Neural cell (in vitro differentiated cells): ENCODE results near the gene LARP1. TPM values are rescaled to one million over a fixed set of nuclear protein-coding genes. Genes with fewer than 3 reads are reported as not detected.

Experiments used
- H2AFZ ChIP-seq: fragments of 200-600, 300-800 bp; sonication (generic), shearing (Covaris generic); 2 replicates; pipeline ENCODE4 v1.6.0; 2014; ENCODE audit warnings: low read depth, mild to moderate bottlenecking, antibody characterized with exemption, low read length, moderate library complexity
- H3F3A ChIP-seq: fragments of 200-600 bp; shearing (Covaris generic); 2 replicates; pipeline ENCODE4 v1.6.1; 2016; ENCODE audit warnings: mild to moderate bottlenecking, moderate library complexity, mixed read lengths, antibody characterized with exemption, low read length; ENCODE audit not compliant: insufficient read depth, poor library complexity, severe bottlenecking
- H3K27ac ChIP-seq: fragments of 200-600, 300-800 bp; sonication (generic), shearing (Covaris generic); 2 replicates; pipeline ENCODE4 v1.5.1; 2014; ENCODE audit warnings: mild to moderate bottlenecking, low read length, moderate library complexity
- H3K27me3 ChIP-seq: fragments of 300-800, 200-600 bp; sonication (generic), shearing (Covaris generic); 2 replicates; pipeline ENCODE4 v1.6.0; 2014; ENCODE audit warnings: mild to moderate bottlenecking, low read depth, low read length, moderate library complexity; ENCODE audit not compliant: insufficient read depth
- H3K36me3 ChIP-seq: fragments of 300-800, 200-600 bp; sonication (generic), shearing (Covaris generic); 2 replicates; pipeline ENCODE4 v1.5.1; 2014; ENCODE audit warnings: mild to moderate bottlenecking, antibody characterized with exemption, low read length, moderate library complexity; ENCODE audit not compliant: insufficient read depth
- H3K4me2 ChIP-seq: fragments of 300-800, 200-600 bp; sonication (generic), shearing (Covaris generic); 2 replicates; pipeline ENCODE4 v1.6.0; 2014; ENCODE audit warnings: mild to moderate bottlenecking, low read length
- H3K4me3 ChIP-seq: fragments of 300-800, 200-600 bp; sonication (generic), shearing (Covaris generic); 2 replicates; pipeline ENCODE4 v1.5.1; 2014; ENCODE audit warnings: mild to moderate bottlenecking, low read length, moderate library complexity
- H3K79me2 ChIP-seq: fragments of 200-600 bp; shearing (Covaris generic); replicated peaks from 2 replicates; pipeline ENCODE4 v1.6.0; 2014; ENCODE audit warnings: mild to moderate bottlenecking, low read length, moderate library complexity; ENCODE audit not compliant: insufficient read depth
- H3K9ac ChIP-seq: fragments of 300-800, 200-600 bp; sonication (generic), shearing (Covaris generic); 2 replicates; pipeline ENCODE4 v1.6.1; 2016; ENCODE audit warnings: mild to moderate bottlenecking, low read length, mixed read lengths
- H3K9me2 ChIP-seq: fragments of 200-600 bp; shearing (Covaris generic); 2 replicates; pipeline ENCODE4 v1.6.1; 2016; ENCODE audit warnings: mild to moderate bottlenecking, low read length, mixed read lengths; ENCODE audit not compliant: insufficient read depth
- H3K9me3 ChIP-seq: fragments of 200-600, 300-800 bp; sonication (generic), shearing (Covaris generic); 2 replicates; pipeline ENCODE4 v1.6.1; 2016; ENCODE audit warnings: mild to moderate bottlenecking, mixed run types, low read length, moderate library complexity, mixed read lengths
- H4K20me1 ChIP-seq: fragments of 200-600 bp; shearing (Covaris generic); 2 replicates; pipeline ENCODE4 v1.6.1; 2016; ENCODE audit warnings: mild to moderate bottlenecking, mixed run types; ENCODE audit not compliant: insufficient read depth
- EP300 ChIP-seq: fragments of 450-650 bp; conservative IDR thresholded peaks from 2 replicates; pipeline ENCODE4 v1.6.1; 2014; ENCODE audit warnings: antibody characterized with exemption, mild to moderate bottlenecking, moderate library complexity; ENCODE audit not compliant: poor library complexity, severe bottlenecking
- EZH2 ChIP-seq: fragments of 200-600, 300-800 bp; shearing (Covaris generic), sonication (generic); IDR thresholded peaks from 2 replicates; pipeline ENCODE4 v1.6.1; 2014; ENCODE audit warnings: antibody characterized with exemption, low read length, borderline replicate concordance, mild to moderate bottlenecking; ENCODE audit not compliant: insufficient read depth, poor library complexity, severe bottlenecking
- MXI1 ChIP-seq: fragments of 450-650 bp; conservative IDR thresholded peaks from 2 replicates; pipeline ENCODE4 v1.6.1; 2014; ENCODE audit warnings: antibody characterized with exemption, mild to moderate bottlenecking; ENCODE audit not compliant: poor library complexity, severe bottlenecking
- POLR2AphosphoS5 ChIP-seq: IDR thresholded peaks from 2 replicates; pipeline ENCODE4 v1.6.1; 2012
- RAD21 ChIP-seq: fragments of 450-650 bp; conservative IDR thresholded peaks from 2 replicates; pipeline ENCODE4 v1.6.1; 2014; ENCODE audit warnings: antibody characterized with exemption, mild to moderate bottlenecking, moderate library complexity
- REST ChIP-seq: IDR thresholded peaks from 2 replicates; pipeline ENCODE4 v1.6.1; 2012; ENCODE audit warnings: borderline replicate concordance
- SMC3 ChIP-seq: fragments of 450-650 bp; conservative IDR thresholded peaks from 2 replicates; pipeline ENCODE4 v1.6.1; 2014; ENCODE audit warnings: antibody characterized with exemption, mild to moderate bottlenecking, moderate library complexity; ENCODE audit not compliant: poor library complexity
- TAF1 ChIP-seq: IDR thresholded peaks from 2 replicates; pipeline ENCODE4 v1.6.1; 2012; ENCODE audit warnings: low read depth
- polyA plus RNA-seq: library from polyadenylated mRNA; depleted of rRNA; stranded (reverse); fragments of >200 nt; gene quantifications from 2 replicates; pipeline ENCODE4 v1.2.3, GENCODE V29; 2014
- TF ChIP-seq, protein P1 (sequence below): fragments of 450-650 bp; IDR thresholded peaks from 2 replicates; pipeline ENCODE4 v1.5.1; 2014; ENCODE audit warnings: antibody characterized with exemption, mild to moderate bottlenecking, moderate library complexity; ENCODE audit not compliant: poor library complexity, severe bottlenecking

Gene LARP1
- polyA plus RNA-seq, 1 donor from 2014 or later = 36.1 TPM

- H3K4me3 ChIP-seq = no peak overlapping the region
- H3K4me2 ChIP-seq = no peak overlapping the region
- H3K9me3 ChIP-seq = no peaks in the 10 kb centered on the region
- TF ChIP-seq EZH2 (no peak), POLR2AphosphoS5 (no peak), REST (no peak)
- no peak overlapping the region for H3K9ac ChIP-seq
- peaks cover 15% of the 10 kb centered on the region for H3K36me3 ChIP-seq
- H2AFZ ChIP-seq = no peak overlapping the region
- no peaks in the 10 kb centered on the region for H3F3A ChIP-seq
- H3K9me2 ChIP-seq = no peaks in the 10 kb centered on the region
- H3K27me3 ChIP-seq = no peaks in the 10 kb centered on the region
- no peaks in the 10 kb centered on the region for H4K20me1 ChIP-seq
- H3K27ac ChIP-seq = no peak overlapping the region
- no peaks in the 10 kb centered on the region for H3K79me2 ChIP-seq
These were observed 39.5 kb downstream of the LARP1 start for GRCh38 chr5:154794525-154795234.

GRCh38 chr5:154795235-154795596 lies 40.0 kb downstream of the LARP1 start:
- no peaks in the 10 kb centered on the region for H3K9me2 ChIP-seq
- H3K36me3 ChIP-seq = peaks cover 15% of the 10 kb centered on the region
- H3K9me3 ChIP-seq = no peaks in the 10 kb centered on the region
- H3K4me3 ChIP-seq = no peak overlapping the region
- no peak overlapping the region for H3K27ac ChIP-seq
- no peaks in the 10 kb centered on the region for H4K20me1 ChIP-seq
- H3F3A ChIP-seq = no peaks in the 10 kb centered on the region
- no peak for TF ChIP-seq SMC3
- TF ChIP-seq POLR2AphosphoS5 = no peak
- TF ChIP-seq EZH2 = no peak
- TF ChIP-seq REST = no peak
- TF ChIP-seq EP300 = no peak
- TF ChIP-seq RAD21 = no peak
- no peak for TF ChIP-seq MXI1
- TF ChIP-seq TAF1 = no peak
- TF ChIP-seq, protein P1, sequence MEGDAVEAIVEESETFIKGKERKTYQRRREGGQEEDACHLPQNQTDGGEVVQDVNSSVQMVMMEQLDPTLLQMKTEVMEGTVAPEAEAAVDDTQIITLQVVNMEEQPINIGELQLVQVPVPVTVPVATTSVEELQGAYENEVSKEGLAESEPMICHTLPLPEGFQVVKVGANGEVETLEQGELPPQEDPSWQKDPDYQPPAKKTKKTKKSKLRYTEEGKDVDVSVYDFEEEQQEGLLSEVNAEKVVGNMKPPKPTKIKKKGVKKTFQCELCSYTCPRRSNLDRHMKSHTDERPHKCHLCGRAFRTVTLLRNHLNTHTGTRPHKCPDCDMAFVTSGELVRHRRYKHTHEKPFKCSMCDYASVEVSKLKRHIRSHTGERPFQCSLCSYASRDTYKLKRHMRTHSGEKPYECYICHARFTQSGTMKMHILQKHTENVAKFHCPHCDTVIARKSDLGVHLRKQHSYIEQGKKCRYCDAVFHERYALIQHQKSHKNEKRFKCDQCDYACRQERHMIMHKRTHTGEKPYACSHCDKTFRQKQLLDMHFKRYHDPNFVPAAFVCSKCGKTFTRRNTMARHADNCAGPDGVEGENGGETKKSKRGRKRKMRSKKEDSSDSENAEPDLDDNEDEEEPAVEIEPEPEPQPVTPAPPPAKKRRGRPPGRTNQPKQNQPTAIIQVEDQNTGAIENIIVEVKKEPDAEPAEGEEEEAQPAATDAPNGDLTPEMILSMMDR = no peak
- no peak overlapping the region for H3K9ac ChIP-seq
- H3K4me2 ChIP-seq = no peak overlapping the region
- H2AFZ ChIP-seq = no peak overlapping the region
- H3K79me2 ChIP-seq = no peaks in the 10 kb centered on the region
- H3K27me3 ChIP-seq = no peaks in the 10 kb centered on the region
